Nephron progenitor cell (in vitro differentiated cells): ENCODE data around the gene TPX2.
"Not testable (repeated sequence)": the region's sequence is repeated elsewhere in the genome, so short reads cannot be mapped to it uniquely, and the experiment has no call there.

Experiments used
- DNase-seq: peaks from one replicate; pipeline ENCODE4 v3.0.0; 2021
- H3K27ac Mint-ChIP-seq: 2 replicates; pipeline ENCODE4 v1.8.0; 2021; ENCODE audit warnings: mild to moderate bottlenecking, moderate library complexity, mixed read lengths
- H3K27me3 Mint-ChIP-seq: 2 replicates; pipeline ENCODE4 v1.8.0; 2021; ENCODE audit warnings: mild to moderate bottlenecking, low read depth, mixed read lengths; ENCODE audit not compliant: poor library complexity
- H3K36me3 Mint-ChIP-seq: 2 replicates; pipeline ENCODE4 v1.8.0; 2021; ENCODE audit warnings: low read depth, mixed read lengths
- H3K4me1 Mint-ChIP-seq: 2 replicates; pipeline ENCODE4 v1.8.0; 2021; ENCODE audit warnings: mixed read lengths
- H3K4me3 Mint-ChIP-seq: 2 replicates; pipeline ENCODE4 v1.8.0; 2021; ENCODE audit warnings: mild to moderate bottlenecking, moderate library complexity, mixed read lengths
- H3K9me3 Mint-ChIP-seq: 2 replicates; pipeline ENCODE4 v1.8.0; 2021; ENCODE audit warnings: mild to moderate bottlenecking, moderate library complexity, mixed read lengths
- CTCF ChIP-seq: fragments of 200-600 bp; sonication (generic); IDR thresholded peaks from 2 replicates; pipeline ENCODE4 v1.5.0; 2021; ENCODE audit warnings: antibody characterized with exemption

TPX2 gene

DNA sequence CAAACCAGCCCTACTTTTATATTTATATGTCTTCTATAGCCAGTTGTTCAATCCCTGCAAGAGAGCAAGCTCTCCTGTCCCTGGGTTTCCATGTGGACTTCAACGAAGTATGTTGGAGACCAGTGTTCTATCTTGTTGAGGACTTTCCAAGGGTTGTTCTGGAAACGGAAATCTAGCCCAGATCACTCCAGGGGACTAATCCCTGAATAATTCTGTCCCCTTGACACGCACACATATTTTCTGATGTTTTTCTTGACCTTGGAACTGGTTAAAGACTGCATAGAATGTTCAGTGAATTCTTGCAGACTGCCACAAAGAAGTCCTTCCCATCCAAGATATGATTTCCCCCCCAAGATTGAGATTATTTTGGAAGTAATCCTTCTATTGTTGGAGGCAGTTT is 70.6 kb downstream of the TPX2 start:
- no peaks in the 10 kb centered on the region for H3K9me3 Mint-ChIP-seq
- H3K4me3 Mint-ChIP-seq = no peak overlapping the region
- TF ChIP-seq CTCF = no peak
- peaks cover 21% of the 10 kb centered on the region for H3K36me3 Mint-ChIP-seq
- peaks cover 38% of the 10 kb centered on the region for H3K4me1 Mint-ChIP-seq
- no peak for DNase-seq
- peaks cover 2% of the 10 kb centered on the region for H3K27me3 Mint-ChIP-seq
- H3K27ac Mint-ChIP-seq = no peak overlapping the region

GRCh38 chr20:31811198-31811597 is 72.1 kb downstream of the TPX2 start:
- Mint-ChIP-seq H3K4me3 (no peak overlapping the region), H3K4me1 (peaks cover 37% of the 10 kb centered on the region), H3K27me3 (peaks cover 2% of the 10 kb centered on the region), H3K9me3 (no peaks in the 10 kb centered on the region), H3K27ac (no peak overlapping the region), H3K36me3 (peaks cover 12% of the 10 kb centered on the region)
- no peak for DNase-seq
- TF ChIP-seq CTCF = no peak

DNA sequence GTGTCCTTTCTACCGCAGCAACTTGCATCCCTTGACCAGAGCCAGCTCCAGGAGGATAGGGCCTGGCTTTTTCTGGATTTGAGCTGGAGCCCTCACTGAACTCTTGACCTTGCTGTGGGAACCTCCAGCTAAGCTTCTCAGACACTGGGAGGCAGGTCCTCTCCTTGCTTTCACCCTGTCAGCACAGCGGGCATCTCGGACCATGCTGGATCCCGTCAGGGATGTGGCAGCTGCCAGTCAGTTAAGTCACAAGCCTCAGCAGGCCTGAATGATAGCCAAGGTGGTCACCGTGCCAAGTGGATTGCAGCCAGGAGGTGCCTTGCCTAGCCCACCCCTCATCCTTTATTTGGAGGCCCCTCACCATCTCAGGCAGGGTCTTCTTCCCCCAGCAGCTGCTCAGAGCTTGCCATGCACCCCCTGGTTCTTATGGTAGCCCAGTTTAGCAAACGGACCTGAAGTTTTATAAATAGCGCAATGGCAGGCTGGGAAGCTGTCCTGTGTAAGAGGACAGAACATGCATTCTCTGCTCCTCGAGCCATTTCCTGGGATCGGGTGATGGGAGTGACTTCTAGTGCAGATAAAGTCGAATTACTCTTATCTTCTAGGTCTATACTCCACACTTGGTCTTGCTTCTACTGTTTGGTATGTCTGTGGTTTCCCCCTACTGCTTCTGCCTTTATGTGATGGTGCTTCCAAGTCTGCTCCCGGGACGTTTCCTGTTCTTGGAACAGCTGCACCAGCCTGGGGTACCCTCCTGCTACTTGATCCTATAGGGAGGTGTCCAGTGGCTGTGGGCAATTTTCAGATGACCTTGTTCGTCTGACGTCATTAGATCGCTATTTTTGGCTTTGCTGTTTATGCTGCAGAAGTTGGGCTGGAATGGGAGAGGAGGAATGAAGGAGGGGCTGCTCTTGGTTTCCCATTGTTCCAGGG is 73.0 kb downstream of the TPX2 start:
- H3K4me1 Mint-ChIP-seq = peaks cover 31% of the 10 kb centered on the region
- no peak overlapping the region for H3K4me3 Mint-ChIP-seq
- no peaks in the 10 kb centered on the region for H3K9me3 Mint-ChIP-seq
- TF ChIP-seq CTCF = no peak
- no peaks in the 10 kb centered on the region for H3K27me3 Mint-ChIP-seq
- peaks cover 6% of the 10 kb centered on the region for H3K36me3 Mint-ChIP-seq
- no peak overlapping the region for H3K27ac Mint-ChIP-seq
- DNase-seq = no peak

GRCh38 chr20:31813611-31814010 is 74.5 kb downstream of the TPX2 start:
- no peak overlapping the region for H3K27ac Mint-ChIP-seq
- DNase-seq = no peak
- no peak overlapping the region for H3K4me3 Mint-ChIP-seq
- H3K9me3 Mint-ChIP-seq = no peaks in the 10 kb centered on the region
- no peaks in the 10 kb centered on the region for H3K27me3 Mint-ChIP-seq
- TF ChIP-seq CTCF = no peak
- peaks cover 33% of the 10 kb centered on the region for H3K4me1 Mint-ChIP-seq
- peaks cover 3% of the 10 kb centered on the region for H3K36me3 Mint-ChIP-seq

- not testable (repeated sequence) for H3K36me3 Mint-ChIP-seq, H3K9me3 Mint-ChIP-seq, H3K4me3 Mint-ChIP-seq, DNase-seq, H3K27ac Mint-ChIP-seq, H3K27me3 Mint-ChIP-seq
- H3K4me1 Mint-ChIP-seq = peaks cover 34% of the 10 kb centered on the region
Measured at GRCh38 chr20:31814142-31814541, 75.1 kb downstream of the TPX2 start.

GRCh38 chr20:31815408-31816188 is 76.5 kb downstream of the TPX2 start:
- no peak for TF ChIP-seq CTCF
- H3K4me3 Mint-ChIP-seq = no peak overlapping the region
- no peaks in the 10 kb centered on the region for H3K36me3 Mint-ChIP-seq
- DNase-seq = no peak
- peaks cover 27% of the 10 kb centered on the region for H3K4me1 Mint-ChIP-seq
- no peak overlapping the region for H3K27ac Mint-ChIP-seq
- H3K9me3 Mint-ChIP-seq = no peaks in the 10 kb centered on the region
- no peaks in the 10 kb centered on the region for H3K27me3 Mint-ChIP-seq
